ENCODE data around the gene NUDT16L1.

NUDT16L1 gene

DNA sequence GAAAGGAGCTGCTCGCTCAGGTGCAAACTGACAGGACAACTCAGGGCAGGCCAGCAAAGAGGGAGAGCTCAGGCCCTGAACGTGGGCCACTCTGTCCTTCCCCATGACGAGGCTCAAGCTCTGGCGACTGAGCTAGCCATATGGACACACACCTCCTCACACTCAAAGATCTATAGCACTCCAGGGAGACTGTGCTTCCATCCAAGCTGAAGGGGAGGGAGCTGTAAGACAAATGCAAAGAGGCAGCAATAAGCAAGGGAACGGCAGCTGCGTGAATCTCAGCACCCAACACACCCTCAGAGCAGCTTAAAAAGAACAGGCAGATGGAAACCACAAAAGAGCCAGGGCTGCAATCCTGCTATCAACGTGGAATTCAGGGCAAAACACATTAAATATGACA lies 13.5 kb downstream of the NUDT16L1 start:
- Histone ChIP-seq H3K79me2 (ENCODE audit: low read length) (no peaks in the 10 kb centered on the region), H3K9me3 (replicated peaks; ENCODE audit: insufficient read depth, low read length) (no peaks in the 10 kb centered on the region), H3K36me3 (replicated peaks; ENCODE audit: insufficient read depth, low read length) (no peaks in the 10 kb centered on the region), H3K27ac (ENCODE audit: low read length) (no peak overlapping the region), H3K27me3 (replicated peaks; ENCODE audit: insufficient read depth, low read length) (no peaks in the 10 kb centered on the region), H3K9ac (ENCODE audit: low read length) (no peak overlapping the region), H2AFZ (ENCODE audit: low read length) (no peak overlapping the region), H3F3A (ENCODE audit: insufficient read depth, low read length) (no peaks in the 10 kb centered on the region), H3K4me2 (ENCODE audit: low read depth, low read length) (no peak overlapping the region), H4K20me1 (ENCODE audit: insufficient read depth, low read length) (no peaks in the 10 kb centered on the region), H3K9me2 (replicated peaks; ENCODE audit: insufficient read depth, low read length) (no peaks in the 10 kb centered on the region), H3K4me3 (ENCODE audit: low read length) (no peak overlapping the region), H3K4me1 (ENCODE audit: low read length) (no peaks in the 10 kb centered on the region)
- DNase-seq, result no peak
- no peak for TF ChIP-seq CTCF (IDR thresholded peaks at IDR 0.05; ENCODE audit: low read length)
- no peak for TF ChIP-seq EZH2 (optimal IDR thresholded peaks at IDR 0.05; ENCODE audit: low read depth, low read length)
- no peak for TF ChIP-seq EZH2phosphoT487 (IDR thresholded peaks at IDR 0.05; ENCODE audit: low read length)

DNA sequence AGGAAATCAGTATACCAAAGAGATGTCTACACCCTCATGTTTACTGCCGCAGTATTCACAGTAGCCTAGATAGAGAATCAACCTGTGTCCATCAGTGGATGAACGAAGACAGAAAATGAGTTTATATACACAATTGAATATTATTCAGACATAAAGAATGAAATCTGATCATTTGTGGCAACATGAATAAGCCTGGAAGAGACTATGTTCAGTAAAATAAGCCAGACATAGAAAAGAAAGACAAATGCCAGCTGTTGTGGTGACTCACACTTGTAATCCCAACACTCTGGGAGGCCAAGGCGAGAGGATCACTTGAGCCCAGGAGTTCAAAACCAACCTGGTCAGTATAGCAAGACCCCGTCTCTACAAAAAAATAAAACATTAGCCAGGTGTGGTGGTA lies 16.1 kb downstream of the NUDT16L1 start:
- no peaks in the 10 kb centered on the region for H3K36me3 ChIP-seq (replicated peaks; ENCODE audit: insufficient read depth, low read length)

GRCh38 chr16:4713663-4714501 lies 20.5 kb downstream of the NUDT16L1 start:
- TF ChIP-seq CTCF (IDR thresholded peaks at IDR 0.05; ENCODE audit: low read length) (no peak), EZH2 (optimal IDR thresholded peaks at IDR 0.05; ENCODE audit: low read depth, low read length) (no peak), EZH2phosphoT487 (IDR thresholded peaks at IDR 0.05; ENCODE audit: low read length) (no peak)
- Histone ChIP-seq H3K27me3 (replicated peaks; ENCODE audit: insufficient read depth, low read length) (no peaks in the 10 kb centered on the region), H2AFZ (ENCODE audit: low read length) (no peak overlapping the region), H3K79me2 (ENCODE audit: low read length) (no peaks in the 10 kb centered on the region), H3F3A (ENCODE audit: insufficient read depth, low read length) (no peaks in the 10 kb centered on the region), H3K4me3 (ENCODE audit: low read length) (no peak overlapping the region), H4K20me1 (ENCODE audit: insufficient read depth, low read length) (no peaks in the 10 kb centered on the region), H3K4me1 (ENCODE audit: low read length) (no peaks in the 10 kb centered on the region), H3K9ac (ENCODE audit: low read length) (no peak overlapping the region), H3K9me2 (replicated peaks; ENCODE audit: insufficient read depth, low read length) (no peaks in the 10 kb centered on the region), H3K4me2 (ENCODE audit: low read depth, low read length) (no peak overlapping the region), H3K9me3 (replicated peaks; ENCODE audit: insufficient read depth, low read length) (no peaks in the 10 kb centered on the region), H3K27ac (ENCODE audit: low read length) (no peak overlapping the region), H3K36me3 (replicated peaks; ENCODE audit: insufficient read depth, low read length) (no peaks in the 10 kb centered on the region)
- no peak for DNase-seq

More for the DNA sequence above, 16.1 kb downstream of the NUDT16L1 start:
- no peaks in the 10 kb centered on the region for H4K20me1 ChIP-seq (ENCODE audit: insufficient read depth, low read length)
- H3K27me3 ChIP-seq (replicated peaks; ENCODE audit: insufficient read depth, low read length), result no peaks in the 10 kb centered on the region
- no peaks in the 10 kb centered on the region for H3K79me2 ChIP-seq (ENCODE audit: low read length)
- TF ChIP-seq CTCF (IDR thresholded peaks at IDR 0.05; ENCODE audit: low read length) (no peak), EZH2phosphoT487 (IDR thresholded peaks at IDR 0.05; ENCODE audit: low read length) (no peak), EZH2 (optimal IDR thresholded peaks at IDR 0.05; ENCODE audit: low read depth, low read length) (no peak)
- H3K4me2 ChIP-seq (ENCODE audit: low read depth, low read length), result no peak overlapping the region
- no peak overlapping the region for H3K9ac ChIP-seq (ENCODE audit: low read length)
- H3F3A ChIP-seq (ENCODE audit: insufficient read depth, low read length), result no peaks in the 10 kb centered on the region
- DNase-seq, result no peak
- no peak overlapping the region for H2AFZ ChIP-seq (ENCODE audit: low read length)
- H3K9me3 ChIP-seq (replicated peaks; ENCODE audit: insufficient read depth, low read length), result no peaks in the 10 kb centered on the region
- no peak overlapping the region for H3K27ac ChIP-seq (ENCODE audit: low read length)
- no peaks in the 10 kb centered on the region for H3K4me1 ChIP-seq (ENCODE audit: low read length)
- no peak overlapping the region for H3K4me3 ChIP-seq (ENCODE audit: low read length)
- H3K9me2 ChIP-seq (replicated peaks; ENCODE audit: insufficient read depth, low read length), result no peaks in the 10 kb centered on the region
